ENCODE data around the gene TACO1. TPM values are rescaled to one million over a fixed set of nuclear protein-coding genes. Genes with fewer than 3 reads are reported as not detected.

Gene TACO1
- total and polyA plus RNA-seq, 2 donors (not counting 3 experiments of a cell fraction or from before 2014, with no cell fraction given) = 24.7 to 31.7 TPM

- H3K9ac ChIP-seq (replicated peaks; ENCODE audit: extremely low read depth, insufficient read depth, low read length) = no peak overlapping the region
- POLR2A ChIA-PET = no interaction called here
- dilution Hi-C loops (cut with MboI; ENCODE audit: extremely low pct_ligation_motif_present, low sequenced_read_pairs) = no loop called here
- no peak overlapping the region for H3K4me2 ChIP-seq (ENCODE audit: insufficient read depth, low read length)
- TF ChIP-seq JUN (IDR thresholded peaks at IDR 0.05; ENCODE audit: borderline replicate concordance, insufficient read depth, insufficient read length, low read depth) (no peak), POLR2AphosphoS5 (IDR thresholded peaks at IDR 0.05; ENCODE audit: insufficient read depth, low read depth, low read length) (no peak), GATA2 (IDR thresholded peaks at IDR 0.05; ENCODE audit: insufficient read depth, insufficient read length, low read depth, low read length) (no peak), FOS (IDR thresholded peaks at IDR 0.05; ENCODE audit: borderline replicate concordance, insufficient read depth, low read length) (no peak), MYC (IDR thresholded peaks at IDR 0.05; ENCODE audit: low read depth, low read length) (no peak), POLR2A (IDR thresholded peaks at IDR 0.05; ENCODE audit: low read depth, low read length) (no peak), CTCF (IDR thresholded peaks at IDR 0.05; ENCODE audit: extremely low read depth in 1 of 2, insufficient read depth in 1 of 2, low read depth in 1 of 2, low read length in 2 of 2) (no peak), MAX (IDR thresholded peaks at IDR 0.05; ENCODE audit: insufficient read depth, insufficient read length) (no peak), EZH2 (IDR thresholded peaks at IDR 0.05; ENCODE audit: borderline replicate concordance, low read depth, low read length, severe bottlenecking) (no peak)
- no TSS peak for BruUV-seq (replicated peaks)
- DNase-seq (ENCODE audit: low read depth, low spot score) (no peak), FAIRE-seq (no peak)
- H3K9me1 ChIP-seq (replicated peaks; ENCODE audit: control insufficient read depth, extremely low read depth, insufficient read depth, low read length) = no peaks in the 10 kb centered on the region
- H3K27ac ChIP-seq (ENCODE audit: insufficient read depth, low read depth, low read length) = no peak overlapping the region
- H3K9me3 ChIP-seq (replicated peaks; ENCODE audit: control insufficient read depth, insufficient read depth, low read length) = no peaks in the 10 kb centered on the region
- peaks cover 1% of the 10 kb centered on the region for H3K79me2 ChIP-seq (ENCODE audit: control insufficient read depth, insufficient read depth, low read length)
- H3K27me3 ChIP-seq (ENCODE audit: control insufficient read depth in 2 of 2, insufficient read depth in 2 of 2, low read length in 2 of 2) = no peaks in the 10 kb centered on the region
- H2AFZ ChIP-seq (ENCODE audit: low read depth, low read length) = no peak overlapping the region
- H3K36me3 ChIP-seq (ENCODE audit: control insufficient read depth in 2 of 2, extremely low read depth in 1 of 2, insufficient read depth in 2 of 2, low read length in 2 of 2) = peaks cover 10 to 22% of the 10 kb centered on the region in 2 experiments
- H4K20me1 ChIP-seq (replicated peaks; ENCODE audit: control insufficient read depth, extremely low read depth, insufficient read depth, low read length) = no peaks in the 10 kb centered on the region
- CTCF ChIA-PET = interaction anchor here (0.5 to 1.5 kb wide), 2 partner anchors 18 to 490 kb away, joined by 3 to 5 read pairs; no protein-coding TSS in a partner anchor
- H3K4me3 ChIP-seq (replicated peaks in 1 of 3; ENCODE audit: insufficient read depth in 1 of 3, low read depth in 1 of 3, low read length in 3 of 3) = no peak overlapping the region
- intact Hi-C loops (cut with micrococcal nuclease) = no loop called here
- H3K4me1 ChIP-seq (ENCODE audit: control insufficient read depth, extremely low read depth, insufficient read depth, low read length) = no peaks in the 10 kb centered on the region
Measured at GRCh38 chr17:63647065-63647725, 46.5 kb downstream of the TACO1 start.
